ENCODE results near the gene DPYD. TPM values are rescaled to one million over a fixed set of nuclear protein-coding genes. Genes with fewer than 3 reads are reported as not detected.

The DPYD gene
- total RNA-seq, 4 donors from 2014 or later: 30.9 to 66.6 (median 48.2) TPM

DNA sequence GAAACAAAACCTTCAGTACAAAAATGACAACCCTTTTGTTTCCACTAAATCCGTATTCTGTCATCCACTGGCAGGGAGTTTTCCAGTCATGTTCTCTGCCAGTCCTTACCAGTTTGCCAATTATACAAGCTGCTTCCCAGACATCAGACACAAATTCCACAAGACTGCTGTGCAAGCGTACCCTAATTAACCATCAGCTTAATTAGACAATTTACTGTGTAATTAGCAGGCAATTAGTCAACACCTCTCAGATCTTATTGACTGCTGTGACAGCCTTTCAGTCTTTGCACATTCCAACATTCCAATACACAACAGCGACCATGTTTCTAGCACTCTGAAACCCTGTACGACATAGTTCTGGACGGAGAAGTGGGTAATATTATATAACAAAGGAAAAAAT, 420.1 kb downstream of the DPYD start:
- DNase-seq: no peak
- Histone ChIP-seq H3K27me3 (no peaks in the 10 kb centered on the region), H3K4me3 (no peak overlapping the region), H3K9me3 (no peaks in the 10 kb centered on the region), H3K36me3 (no peaks in the 10 kb centered on the region), H3K27ac (no peak overlapping the region), H3K4me1 (no peaks in the 10 kb centered on the region)
- TF ChIP-seq, protein P1, sequence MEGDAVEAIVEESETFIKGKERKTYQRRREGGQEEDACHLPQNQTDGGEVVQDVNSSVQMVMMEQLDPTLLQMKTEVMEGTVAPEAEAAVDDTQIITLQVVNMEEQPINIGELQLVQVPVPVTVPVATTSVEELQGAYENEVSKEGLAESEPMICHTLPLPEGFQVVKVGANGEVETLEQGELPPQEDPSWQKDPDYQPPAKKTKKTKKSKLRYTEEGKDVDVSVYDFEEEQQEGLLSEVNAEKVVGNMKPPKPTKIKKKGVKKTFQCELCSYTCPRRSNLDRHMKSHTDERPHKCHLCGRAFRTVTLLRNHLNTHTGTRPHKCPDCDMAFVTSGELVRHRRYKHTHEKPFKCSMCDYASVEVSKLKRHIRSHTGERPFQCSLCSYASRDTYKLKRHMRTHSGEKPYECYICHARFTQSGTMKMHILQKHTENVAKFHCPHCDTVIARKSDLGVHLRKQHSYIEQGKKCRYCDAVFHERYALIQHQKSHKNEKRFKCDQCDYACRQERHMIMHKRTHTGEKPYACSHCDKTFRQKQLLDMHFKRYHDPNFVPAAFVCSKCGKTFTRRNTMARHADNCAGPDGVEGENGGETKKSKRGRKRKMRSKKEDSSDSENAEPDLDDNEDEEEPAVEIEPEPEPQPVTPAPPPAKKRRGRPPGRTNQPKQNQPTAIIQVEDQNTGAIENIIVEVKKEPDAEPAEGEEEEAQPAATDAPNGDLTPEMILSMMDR (IDR thresholded peaks at IDR 0.05): no peak
- intact Hi-C loops (cut with DNase I; ENCODE audit: low total_unique reads): no loop called here

DNA sequence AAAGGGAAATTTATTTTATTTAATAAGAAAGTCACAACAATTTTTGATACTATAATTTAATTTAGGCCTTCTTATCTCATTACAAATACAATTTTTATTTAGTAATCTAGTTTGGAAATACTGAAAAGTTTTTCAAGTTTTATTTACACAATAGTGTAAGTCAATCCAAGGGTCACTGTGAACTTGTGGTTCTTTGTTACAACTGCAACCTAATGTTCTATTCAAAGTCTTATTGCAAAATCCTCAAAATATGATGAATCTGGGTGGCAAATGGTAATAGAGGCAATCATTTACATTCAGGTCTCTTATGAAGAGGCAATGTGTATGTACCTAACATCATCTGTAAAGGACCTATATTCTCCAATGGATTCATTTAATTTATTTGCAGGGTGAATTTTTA, 421.2 kb downstream of the DPYD start:
- TF ChIP-seq POLR2A (IDR thresholded peaks at IDR 0.05): no peak
- TF ChIP-seq, protein P1 (IDR thresholded peaks at IDR 0.05): no peak
- no peak for DNase-seq
- intact Hi-C loops (cut with DNase I; ENCODE audit: low total_unique reads): no loop called here
- Histone ChIP-seq H3K9me3 (no peaks in the 10 kb centered on the region), H3K4me3 (no peak overlapping the region), H3K27ac (no peak overlapping the region), H3K4me1 (no peaks in the 10 kb centered on the region), H3K27me3 (no peaks in the 10 kb centered on the region), H3K36me3 (no peaks in the 10 kb centered on the region)

DNA sequence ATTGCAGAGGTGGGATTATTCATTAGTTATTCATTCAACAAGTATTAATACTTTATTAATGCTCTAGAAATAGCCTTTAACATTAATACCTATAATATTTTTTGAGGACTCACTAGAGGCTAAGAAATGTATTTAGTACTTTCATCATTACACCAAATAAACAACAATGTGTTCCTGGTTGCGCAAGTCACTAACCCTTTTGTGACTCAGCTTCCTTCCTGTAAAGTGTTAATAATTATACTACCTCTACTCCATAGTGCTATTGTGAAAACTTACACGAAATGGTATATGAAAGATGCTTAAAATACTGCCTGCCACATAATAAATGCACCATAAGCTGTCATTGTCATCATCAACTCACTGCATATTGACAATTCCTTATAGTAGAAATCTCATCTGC, 431.0 kb downstream of the DPYD start:
- DNase-seq: no peak
- H3K27ac ChIP-seq: no peak overlapping the region
- intact Hi-C loops (cut with DNase I; ENCODE audit: low total_unique reads): no loop called here
- H3K4me3 ChIP-seq: no peak overlapping the region
- no peak for TF ChIP-seq POLR2A (IDR thresholded peaks at IDR 0.05)
- TF ChIP-seq, protein P1 (IDR thresholded peaks at IDR 0.05): no peak
- no peaks in the 10 kb centered on the region for H3K27me3 ChIP-seq
- no peaks in the 10 kb centered on the region for H3K36me3 ChIP-seq
- H3K9me3 ChIP-seq: no peaks in the 10 kb centered on the region
- H3K4me1 ChIP-seq: no peaks in the 10 kb centered on the region

DNA sequence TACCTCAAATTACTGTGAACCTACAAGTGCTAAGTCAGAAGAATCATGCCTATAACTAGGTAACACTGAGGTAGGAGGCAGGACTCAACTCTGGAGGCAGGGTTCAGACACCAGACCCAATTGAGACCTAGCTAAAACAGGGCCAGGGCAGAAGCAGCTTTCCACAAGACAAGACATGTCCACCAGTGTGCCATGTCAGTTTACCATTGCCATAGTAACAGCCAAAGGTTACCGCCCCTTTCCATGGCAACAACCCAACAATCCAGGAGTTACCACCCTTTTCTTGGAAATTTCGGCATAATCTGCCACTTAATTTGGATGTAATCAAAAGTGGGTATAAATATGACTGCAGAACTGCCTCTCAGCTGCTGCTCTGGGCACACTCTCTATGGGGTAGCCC, 432.3 kb downstream of the DPYD start:
- no peaks in the 10 kb centered on the region for H3K9me3 ChIP-seq
- intact Hi-C loops (cut with DNase I; ENCODE audit: low total_unique reads): no loop called here
- no peak overlapping the region for H3K27ac ChIP-seq
- no peak overlapping the region for H3K4me3 ChIP-seq
- TF ChIP-seq, protein P1 (IDR thresholded peaks at IDR 0.05): no peak
- no peak for TF ChIP-seq POLR2A (IDR thresholded peaks at IDR 0.05)
- H3K27me3 ChIP-seq: no peaks in the 10 kb centered on the region
- no peaks in the 10 kb centered on the region for H3K4me1 ChIP-seq
- DNase-seq: no peak
- no peaks in the 10 kb centered on the region for H3K36me3 ChIP-seq

DNA sequence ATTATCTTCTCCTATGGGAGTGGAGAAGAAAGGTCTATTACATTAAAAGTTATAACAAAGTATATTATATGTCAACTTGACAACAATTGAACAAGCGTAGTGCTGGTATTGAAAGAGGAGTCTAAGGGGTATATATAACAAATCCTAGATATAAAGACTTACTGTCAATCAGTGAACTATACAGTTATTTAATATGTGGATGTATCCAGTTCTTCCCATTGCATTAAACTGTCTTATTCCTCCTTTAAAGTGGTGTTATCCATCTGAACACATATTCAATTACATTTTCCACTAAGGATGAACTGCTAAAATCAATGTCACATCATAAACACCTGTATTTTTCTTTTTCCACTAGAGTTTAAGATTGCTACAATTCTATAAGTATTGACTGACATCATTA, 438.8 kb downstream of the DPYD start:
- Histone ChIP-seq H3K4me1 (no peaks in the 10 kb centered on the region), H3K36me3 (no peaks in the 10 kb centered on the region), H3K4me3 (no peak overlapping the region), H3K9me3 (no peaks in the 10 kb centered on the region), H3K27me3 (no peaks in the 10 kb centered on the region), H3K27ac (no peak overlapping the region)
- DNase-seq: no peak
- TF ChIP-seq, protein P1 (IDR thresholded peaks at IDR 0.05): no peak
- intact Hi-C loops (cut with DNase I; ENCODE audit: low total_unique reads): no loop called here

All from uterus (tissue), 4 donors.